ENCODE data around the gene GAB1.
A peak's percentile ranks its signal among the peaks of the same experiment; 100 is the strongest.

Gene GAB1

DNA sequence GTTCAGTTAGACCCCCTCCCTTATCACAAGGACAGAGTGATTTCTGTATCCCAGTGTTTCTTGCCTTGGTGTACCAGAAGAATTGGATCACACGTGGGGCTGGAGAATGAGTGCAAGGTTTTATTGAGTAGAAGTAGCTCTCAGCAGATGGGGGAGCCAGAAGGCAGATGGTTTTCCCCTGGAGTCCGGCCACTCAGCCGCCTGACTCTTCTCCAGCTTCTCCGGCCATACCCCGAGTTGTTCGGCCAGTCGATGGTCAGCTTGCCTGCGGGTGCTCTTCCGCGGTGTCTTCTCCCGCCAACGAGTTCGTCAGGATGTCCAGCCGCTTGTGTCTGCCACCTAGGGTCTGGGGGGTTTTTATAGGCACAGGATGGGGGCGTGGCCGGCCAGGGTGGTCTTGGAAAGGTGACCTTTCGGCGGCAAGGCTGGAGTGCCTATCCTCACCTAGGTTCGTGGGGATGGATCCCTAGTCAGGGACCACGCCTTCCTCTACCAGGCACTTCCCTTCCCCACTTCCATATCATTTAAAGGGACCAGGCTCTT lies 14.5 kb downstream of the GAB1 start:
- no peak overlapping the region for H3K27ac ChIP-seq
- no peak overlapping the region for H3K9ac ChIP-seq

DNA sequence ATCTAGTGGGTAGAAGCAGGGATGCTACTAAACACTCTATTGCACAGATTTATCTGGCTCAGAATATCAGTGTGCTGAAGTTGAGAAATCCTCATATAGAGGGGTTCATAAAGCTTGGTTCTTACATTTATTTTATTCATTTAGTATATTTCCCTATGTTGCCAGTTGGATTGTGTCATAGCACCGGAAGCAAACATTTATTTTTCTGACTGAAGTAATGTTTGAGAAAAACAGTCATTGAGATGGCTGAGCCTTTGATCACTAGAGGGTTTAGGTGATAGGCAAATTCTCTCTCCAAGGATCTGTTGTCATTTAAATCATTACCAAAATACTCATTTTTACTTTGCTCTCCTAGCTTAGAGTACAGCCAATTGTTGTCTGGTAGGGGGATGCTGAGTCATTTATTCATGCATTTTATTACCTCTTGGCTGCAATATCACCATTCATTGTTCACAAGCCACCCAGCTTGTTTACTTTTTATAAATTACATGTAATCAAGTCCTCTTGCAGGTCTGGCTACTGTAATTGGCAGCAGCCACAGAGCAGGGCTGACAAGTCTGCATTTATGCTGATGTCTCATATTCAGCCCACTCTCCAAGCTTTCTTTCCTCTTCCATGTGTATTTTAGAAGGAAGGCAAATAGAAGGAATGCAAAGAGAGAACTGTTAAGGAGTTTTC lies 15.2 kb downstream of the GAB1 start:
- Histone ChIP-seq H3K4me3 (IDR thresholded peaks at IDR 0.05; ENCODE audit: insufficient read depth, low read depth, low read length) (no peak overlapping the region), H3K27ac (no peak overlapping the region), H3K79me2 (ENCODE audit: insufficient read depth, low read depth) (peaks cover 34% of the 10 kb centered on the region; the same call in 1 of the 2 replicates), H3K27me3 (ENCODE audit: insufficient read depth, low read depth) (no peaks in the 10 kb centered on the region), H2AFZ (ENCODE audit: low read depth) (no peak overlapping the region), H3K4me1 (ENCODE audit: low read depth, poor library complexity, severe bottlenecking) (peaks cover 61% of the 10 kb centered on the region), H3K4me2 (peak overlapping the region; percentile 21; the same call in 1 of the 2 replicates), H3K36me3 (ENCODE audit: insufficient read depth) (no peaks in the 10 kb centered on the region), H4K20me1 (ENCODE audit: insufficient read depth) (no peaks in the 10 kb centered on the region), H3K9ac (no peak overlapping the region)
- TF ChIP-seq, protein P1, sequence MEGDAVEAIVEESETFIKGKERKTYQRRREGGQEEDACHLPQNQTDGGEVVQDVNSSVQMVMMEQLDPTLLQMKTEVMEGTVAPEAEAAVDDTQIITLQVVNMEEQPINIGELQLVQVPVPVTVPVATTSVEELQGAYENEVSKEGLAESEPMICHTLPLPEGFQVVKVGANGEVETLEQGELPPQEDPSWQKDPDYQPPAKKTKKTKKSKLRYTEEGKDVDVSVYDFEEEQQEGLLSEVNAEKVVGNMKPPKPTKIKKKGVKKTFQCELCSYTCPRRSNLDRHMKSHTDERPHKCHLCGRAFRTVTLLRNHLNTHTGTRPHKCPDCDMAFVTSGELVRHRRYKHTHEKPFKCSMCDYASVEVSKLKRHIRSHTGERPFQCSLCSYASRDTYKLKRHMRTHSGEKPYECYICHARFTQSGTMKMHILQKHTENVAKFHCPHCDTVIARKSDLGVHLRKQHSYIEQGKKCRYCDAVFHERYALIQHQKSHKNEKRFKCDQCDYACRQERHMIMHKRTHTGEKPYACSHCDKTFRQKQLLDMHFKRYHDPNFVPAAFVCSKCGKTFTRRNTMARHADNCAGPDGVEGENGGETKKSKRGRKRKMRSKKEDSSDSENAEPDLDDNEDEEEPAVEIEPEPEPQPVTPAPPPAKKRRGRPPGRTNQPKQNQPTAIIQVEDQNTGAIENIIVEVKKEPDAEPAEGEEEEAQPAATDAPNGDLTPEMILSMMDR (conservative IDR thresholded peaks at IDR 0.05; ENCODE audit: low read depth, low read length), result no peak

More for the DNA sequence above, 14.5 kb downstream of the GAB1 start:
- Histone ChIP-seq H3K36me3 (ENCODE audit: insufficient read depth) (no peaks in the 10 kb centered on the region), H3K4me3 (IDR thresholded peaks at IDR 0.05; ENCODE audit: insufficient read depth, low read depth, low read length) (no peak overlapping the region), H3K79me2 (ENCODE audit: insufficient read depth, low read depth) (peaks cover 32% of the 10 kb centered on the region; the same call in 1 of the 2 replicates), H3K27me3 (ENCODE audit: insufficient read depth, low read depth) (no peaks in the 10 kb centered on the region), H3K4me1 (ENCODE audit: low read depth, poor library complexity, severe bottlenecking) (peaks cover 54% of the 10 kb centered on the region), H2AFZ (ENCODE audit: low read depth) (no peak overlapping the region), H4K20me1 (ENCODE audit: insufficient read depth) (no peaks in the 10 kb centered on the region), H3K4me2 (no peak overlapping the region)
- TF ChIP-seq, protein P1 (conservative IDR thresholded peaks at IDR 0.05; ENCODE audit: low read depth, low read length), result no peak

DNA sequence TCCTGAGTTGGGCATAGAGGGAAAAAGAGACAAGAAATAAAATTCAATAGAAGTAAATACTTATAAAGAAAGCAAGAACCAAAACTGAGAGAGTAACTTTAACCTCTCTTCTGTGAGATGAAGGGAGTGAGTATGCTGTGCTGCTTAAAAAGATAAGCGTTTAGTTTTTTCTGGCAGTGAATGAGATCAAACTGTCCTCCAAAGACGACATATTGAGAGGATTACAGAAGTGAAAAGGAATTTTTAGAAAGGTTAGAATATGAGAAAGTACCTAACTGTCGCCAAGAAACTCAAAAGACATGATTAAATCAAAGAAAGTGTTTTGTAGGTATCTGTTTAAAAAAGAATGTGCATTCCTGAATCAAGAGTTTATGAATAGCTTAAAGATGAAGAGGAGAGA lies 16.0 kb downstream of the GAB1 start:
- no peak overlapping the region for H3K27ac ChIP-seq
- no peak overlapping the region for H3K9ac ChIP-seq
- peaks cover 34% of the 10 kb centered on the region; the same call in 1 of the 2 replicates for H3K79me2 ChIP-seq (ENCODE audit: insufficient read depth, low read depth)
- H3K4me1 ChIP-seq (ENCODE audit: low read depth, poor library complexity, severe bottlenecking), result peaks cover 64% of the 10 kb centered on the region
- H3K36me3 ChIP-seq (ENCODE audit: insufficient read depth), result no peaks in the 10 kb centered on the region
- H3K27me3 ChIP-seq (ENCODE audit: insufficient read depth, low read depth), result no peaks in the 10 kb centered on the region
- H4K20me1 ChIP-seq (ENCODE audit: insufficient read depth), result no peaks in the 10 kb centered on the region
- no peak overlapping the region for H3K4me3 ChIP-seq (IDR thresholded peaks at IDR 0.05; ENCODE audit: insufficient read depth, low read depth, low read length)
- no peak overlapping the region for H3K4me2 ChIP-seq
- H2AFZ ChIP-seq (ENCODE audit: low read depth), result no peak overlapping the region
- TF ChIP-seq, protein P1 (conservative IDR thresholded peaks at IDR 0.05; ENCODE audit: low read depth, low read length), result no peak

DNA sequence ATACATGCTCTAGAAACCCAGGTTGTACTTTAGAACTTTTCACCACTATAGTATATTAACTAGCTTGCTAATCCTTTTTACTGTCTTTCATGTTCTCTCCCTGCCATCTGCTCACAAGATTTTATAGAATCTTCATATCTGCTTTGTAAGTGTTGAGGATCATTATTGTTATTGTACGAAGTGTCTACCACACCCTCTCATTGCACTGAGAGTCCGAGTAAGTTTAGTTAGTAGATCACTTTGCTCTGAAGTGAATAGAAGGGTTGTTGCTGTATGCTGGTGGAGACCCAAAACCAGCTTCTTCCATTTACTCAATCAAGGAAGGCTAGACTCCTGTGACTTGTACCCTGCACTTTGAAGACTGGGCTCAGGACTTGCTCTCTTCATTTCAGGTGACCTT lies 17.1 kb downstream of the GAB1 start:
- Histone ChIP-seq H3K27me3 (ENCODE audit: insufficient read depth, low read depth) (no peaks in the 10 kb centered on the region), H3K4me3 (IDR thresholded peaks at IDR 0.05; ENCODE audit: insufficient read depth, low read depth, low read length) (no peak overlapping the region), H3K27ac (peak overlapping the region; percentile 78; the same call in 1 of the 2 replicates), H3K36me3 (ENCODE audit: insufficient read depth) (no peaks in the 10 kb centered on the region), H3K9ac (no peak overlapping the region), H3K79me2 (ENCODE audit: insufficient read depth, low read depth) (peaks cover 34% of the 10 kb centered on the region; the same call in 1 of the 2 replicates), H3K4me1 (ENCODE audit: low read depth, poor library complexity, severe bottlenecking) (peaks cover 74% of the 10 kb centered on the region), H2AFZ (ENCODE audit: low read depth) (no peak overlapping the region), H4K20me1 (ENCODE audit: insufficient read depth) (no peaks in the 10 kb centered on the region), H3K4me2 (peak overlapping the region; percentile 74; the same call in 1 of the 2 replicates)
- TF ChIP-seq, protein P1 (conservative IDR thresholded peaks at IDR 0.05; ENCODE audit: low read depth, low read length), result no peak

Measured in KMS-11 (cell line).